NCI-H2029 treated with DMSO at 0.1 percent for 48 hours (cell line): Measurements from ENCODE around the gene RHOG.
"Not testable (repeated sequence)": the region's sequence is repeated elsewhere in the genome, so short reads cannot be mapped to it uniquely, and the experiment has no call there.

Experiments used
- DNase-seq: peaks from one replicate; lab custom pipeline; 2025; lab: John Stamatoyannopoulos, UW

The RHOG gene

GRCh38 chr11:3808861-3809623 lies 31.7 kb downstream of the RHOG start:
- peak; percentile 38 for DNase-seq

- no peak for DNase-seq
Measured at GRCh38 chr11:3807909-3808860, 32.6 kb downstream of the RHOG start, which contains the start of gene PGAP2. PGAP2 (plus strand) TSS chr11:3808560; CDS start chr11:3811260, 2,700 bp downstream.

GRCh38 chr11:3803726-3804495 lies 36.8 kb downstream of the RHOG start:
- DNase-seq = no peak

- no peak for DNase-seq
Measured at GRCh38 chr11:3802011-3802790, 38.6 kb downstream of the RHOG start.

- DNase-seq = no peak
Measured at GRCh38 chr11:3799873-3800272, 40.9 kb downstream of the RHOG start.

GRCh38 chr11:3799143-3799542 lies 41.6 kb downstream of the RHOG start:
- DNase-seq = no peak

GRCh38 chr11:3797329-3798090 lies 43.2 kb downstream of the RHOG start, which contains the start of gene NUP98:
NUP98 (minus strand) TSS chr11:3797554; CDS start chr11:3782117, 15,437 bp downstream.
- peak; percentile 97 for DNase-seq

GRCh38 chr11:3796801-3797328 lies 43.9 kb downstream of the RHOG start:
- DNase-seq = no peak

- DNase-seq = no peak
Measured at GRCh38 chr11:3796346-3796745, 44.4 kb downstream of the RHOG start.

- DNase-seq = no peak
Measured at GRCh38 chr11:3796002-3796311, 44.8 kb downstream of the RHOG start.

GRCh38 chr11:3795131-3796001 lies 45.4 kb downstream of the RHOG start:
- DNase-seq = no peak

GRCh38 chr11:3794387-3794786 lies 46.4 kb downstream of the RHOG start:
- not testable (repeated sequence) for DNase-seq

- no peak for DNase-seq
Measured at GRCh38 chr11:3786781-3787428, 53.9 kb downstream of the RHOG start.

- no peak for DNase-seq
Measured at GRCh38 chr11:3783611-3784010, 57.1 kb downstream of the RHOG start.

GRCh38 chr11:3782963-3783362 lies 57.8 kb downstream of the RHOG start:
- no peak for DNase-seq

- DNase-seq = no peak
Measured at GRCh38 chr11:3781423-3781822, 59.3 kb downstream of the RHOG start.
